Sigmoid colon (tissue), 4 donors: Measurements from ENCODE around the gene RBPJ.

Experiments used
- CTCF ChIP-seq, 4 experiments: fragments of 450-650 bp in 3 of 4; fragments of 200-600 bp in 1 of 4; IDR thresholded peaks; one replicate each; pipeline ENCODE4 v1.5.1; 2016 to 2019; ENCODE audit warnings: antibody characterized with exemption in 4 of 4, mild to moderate bottlenecking in 3 of 4, moderate library complexity in 2 of 4
- EP300 ChIP-seq, 4 donors: sonication (generic); formaldehyde crosslinking; IDR thresholded peaks; one replicate each; pipeline ENCODE4 v1.6.1; 2017; ENCODE audit warnings: antibody characterized with exemption in 4 of 4
- POLR2A ChIP-seq, 2 donors: fragments of 450-650 bp; IDR thresholded peaks; one replicate each; pipeline ENCODE4 v1.6.1; 2016; ENCODE audit warnings: antibody characterized with exemption in 2 of 2, mild to moderate bottlenecking in 2 of 2, moderate library complexity in 2 of 2
- POLR2AphosphoS5 ChIP-seq, 4 donors: sonication (generic); formaldehyde crosslinking; IDR thresholded peaks; one replicate each; pipeline ENCODE4 v1.6.1; 2017; ENCODE audit warnings: antibody characterized with exemption in 4 of 4

- TF ChIP-seq CTCF (IDR thresholded peaks at IDR 0.05) (no peak), POLR2A (IDR thresholded peaks at IDR 0.05) (no peak), EP300 (IDR thresholded peaks at IDR 0.05) (no peak), POLR2AphosphoS5 (IDR thresholded peaks at IDR 0.05) (no peak)
Observed at GRCh38 chr4:26334366-26334765, 13.6 kb downstream of the RBPJ start.
